Measurements from ENCODE around the gene TMEM106A.
"Not testable (repeated sequence)": the region's sequence is repeated elsewhere in the genome, so short reads cannot be mapped to it uniquely, and the experiment has no call there.

TMEM106A gene

DNA sequence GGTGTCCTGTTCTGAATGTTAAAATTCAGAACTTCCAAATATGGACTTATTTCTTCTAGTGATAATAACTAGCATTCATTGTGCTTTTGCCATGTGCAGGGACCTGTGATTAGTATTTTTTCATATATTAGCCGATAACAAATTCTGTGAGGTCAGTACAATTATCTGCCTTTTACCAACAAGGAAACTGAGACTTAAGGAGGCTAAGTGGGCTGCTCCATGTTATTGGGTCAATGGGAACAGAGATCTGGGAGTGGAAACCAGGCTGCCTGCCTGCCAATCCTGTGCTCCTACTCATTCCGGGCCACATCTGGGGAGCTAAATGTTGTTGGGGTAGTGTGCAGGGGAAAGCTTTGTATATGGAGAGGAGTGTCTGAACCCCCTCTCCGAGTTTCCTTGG lies 3.7 kb downstream of the TMEM106A start:
- no peak for DNase-seq

DNA sequence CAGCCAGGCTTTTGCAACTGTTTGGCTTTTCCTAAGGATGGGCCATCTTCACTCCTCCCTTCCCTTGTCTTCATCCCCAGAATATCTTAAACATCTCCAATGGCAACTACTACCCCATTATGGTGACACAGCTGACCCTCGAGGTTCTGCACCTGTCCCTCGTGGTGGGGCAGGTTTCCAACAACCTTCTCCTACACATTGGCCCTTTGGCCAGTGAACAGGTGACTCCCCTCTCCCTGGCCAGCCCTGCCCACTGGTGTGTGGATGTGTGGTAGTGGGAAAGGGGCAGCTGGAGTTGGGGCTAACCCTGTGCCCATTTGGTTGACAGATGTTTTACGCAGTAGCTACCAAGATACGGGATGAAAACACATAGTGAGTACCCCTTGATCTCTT lies 4.7 kb downstream of the TMEM106A start:
- no peak for DNase-seq

DNA sequence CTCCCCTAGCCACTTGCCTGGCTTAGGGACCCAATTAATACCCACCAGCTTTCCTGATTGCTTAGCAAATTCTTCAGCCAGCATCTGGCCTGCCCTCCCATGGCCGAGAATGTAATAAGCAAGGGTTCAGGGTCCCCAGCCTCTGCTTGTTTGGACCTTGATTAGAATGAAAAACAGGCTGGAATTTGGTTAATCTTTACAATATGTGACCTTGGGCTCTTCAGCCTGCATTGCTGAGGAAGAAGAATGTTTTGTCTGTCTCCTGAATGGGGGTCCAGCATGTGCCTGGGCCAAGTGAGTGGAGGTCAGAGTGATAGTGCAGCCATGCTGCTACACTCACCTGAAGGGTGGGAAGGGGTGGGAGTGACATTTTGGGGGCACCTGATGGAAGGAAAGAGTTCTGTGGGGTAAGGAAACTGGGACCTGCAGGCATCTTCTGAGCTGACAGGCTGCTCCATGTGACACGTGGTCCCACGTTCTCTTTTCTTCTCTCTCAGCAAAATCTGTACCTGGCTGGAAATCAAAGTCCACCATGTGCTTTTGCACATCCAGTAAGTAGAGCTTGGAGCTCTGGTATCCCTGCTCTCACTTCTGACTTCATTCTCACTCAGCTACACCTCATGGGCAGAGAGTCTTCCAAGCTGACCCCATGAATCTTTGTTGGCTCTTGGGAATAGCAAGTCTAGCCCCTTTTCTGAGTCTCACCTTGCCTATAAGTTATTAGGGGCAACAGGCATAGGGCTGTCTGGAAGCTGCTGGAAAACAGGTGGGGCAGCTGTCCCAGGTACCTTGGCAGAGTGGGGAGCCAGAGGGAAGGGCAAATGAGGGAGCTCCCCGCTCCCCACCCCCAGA lies 5.3 kb downstream of the TMEM106A start:
- DNase-seq, result no peak

DNA sequence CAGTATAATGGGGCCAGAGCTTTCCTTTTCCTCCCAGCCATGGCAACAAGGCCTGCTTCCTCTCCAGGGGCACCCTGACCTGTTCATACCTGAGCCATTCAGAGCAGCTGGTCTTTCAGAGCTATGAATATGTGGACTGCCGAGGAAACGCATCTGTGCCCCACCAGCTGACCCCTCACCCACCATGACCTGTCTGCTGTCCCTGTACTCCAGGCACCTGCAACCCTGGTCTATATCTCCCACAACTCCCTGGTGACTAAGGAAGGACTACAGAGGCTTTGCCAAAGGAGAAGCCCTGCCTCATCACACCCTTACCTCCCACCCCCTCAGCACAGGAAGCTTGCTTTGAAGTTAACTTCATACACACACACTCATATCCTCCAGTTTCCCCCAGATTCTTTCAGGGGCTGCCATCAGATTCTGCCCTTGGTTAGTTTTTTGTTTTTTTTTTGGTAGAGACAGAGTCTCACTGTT lies 6.0 kb downstream of the TMEM106A start:
- no peak for DNase-seq

DNA sequence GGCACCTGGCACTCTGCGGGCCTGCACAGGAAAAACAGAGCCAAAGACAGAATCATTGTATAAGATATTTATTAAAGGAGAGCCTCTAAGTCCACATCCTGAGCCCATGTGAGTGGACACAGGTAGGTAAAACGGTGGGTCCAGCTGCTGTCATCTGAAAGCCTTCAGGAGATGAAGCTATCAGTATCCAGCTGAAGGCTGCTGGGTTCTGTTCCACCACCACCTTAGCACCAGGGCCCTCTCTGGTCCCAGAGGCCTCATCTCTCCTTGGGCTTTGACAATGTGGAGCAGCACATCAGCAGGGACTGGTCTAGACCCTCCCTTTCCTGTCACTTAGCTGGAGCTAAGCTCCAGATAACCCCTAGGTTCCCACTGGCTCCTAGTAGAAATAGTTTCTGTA lies 7.3 kb downstream of the TMEM106A start:
- no peak for DNase-seq

DNA sequence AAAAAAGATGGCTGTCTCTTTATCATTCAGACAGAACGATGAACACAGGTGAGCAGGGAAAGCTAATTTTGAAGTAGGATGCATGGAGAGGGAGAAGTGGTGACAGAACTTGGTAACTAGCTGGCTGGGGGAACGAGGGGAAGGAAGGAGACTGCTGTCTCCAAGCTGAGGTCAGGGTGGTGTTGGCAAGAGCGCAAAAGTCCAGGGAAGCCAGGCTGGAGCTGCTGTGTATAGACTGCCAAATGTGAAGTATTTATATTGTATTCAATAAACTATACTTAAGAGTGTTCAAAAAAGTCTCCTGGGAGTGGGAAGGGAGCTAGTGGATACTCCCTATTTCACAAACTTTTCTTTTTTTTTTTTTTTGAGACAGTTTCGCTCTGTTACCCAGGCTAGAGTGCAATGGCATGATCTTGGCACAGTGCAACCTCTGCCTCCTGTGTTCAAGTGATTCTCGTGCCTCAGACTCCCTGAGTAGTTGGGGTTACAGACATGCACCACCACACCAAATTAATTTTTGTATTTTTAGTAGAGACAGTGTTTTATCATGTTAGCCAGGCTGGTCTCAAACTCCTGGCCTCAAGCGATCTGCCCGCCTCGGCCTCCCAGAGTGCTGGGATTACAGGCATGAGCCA lies 8.2 kb downstream of the TMEM106A start:
- DNase-seq, result no peak

DNA sequence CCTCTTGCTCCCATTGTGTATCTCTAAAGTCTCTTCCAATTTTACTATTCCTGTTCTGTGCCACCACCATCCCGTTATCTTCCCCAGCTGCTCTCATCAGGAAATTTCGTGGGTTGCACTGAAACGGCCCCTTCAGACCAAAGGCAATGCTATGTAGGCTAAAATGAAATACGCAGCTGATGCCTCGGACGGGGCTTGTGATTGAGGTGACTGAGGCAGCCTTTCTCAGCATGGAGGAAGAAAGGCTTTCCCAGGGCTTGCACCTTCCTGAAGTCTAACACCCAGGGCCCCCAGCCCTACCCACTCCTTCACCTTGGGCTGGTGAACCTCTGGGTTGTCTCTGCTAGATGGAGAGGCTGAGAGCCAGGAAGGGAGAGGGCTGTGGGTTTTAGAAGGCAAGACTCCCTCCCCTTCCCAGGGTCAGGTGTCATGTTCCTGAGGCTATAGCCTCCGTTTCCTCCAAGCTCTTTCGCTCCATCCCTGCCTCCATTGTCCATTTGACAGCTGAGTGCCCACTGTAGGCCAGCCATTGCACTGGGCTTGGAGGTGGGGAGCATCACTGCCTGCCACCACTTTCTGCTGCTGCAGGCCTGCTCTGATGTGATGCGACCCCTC lies 8.9 kb downstream of the TMEM106A start:
- no peak for DNase-seq

DNA sequence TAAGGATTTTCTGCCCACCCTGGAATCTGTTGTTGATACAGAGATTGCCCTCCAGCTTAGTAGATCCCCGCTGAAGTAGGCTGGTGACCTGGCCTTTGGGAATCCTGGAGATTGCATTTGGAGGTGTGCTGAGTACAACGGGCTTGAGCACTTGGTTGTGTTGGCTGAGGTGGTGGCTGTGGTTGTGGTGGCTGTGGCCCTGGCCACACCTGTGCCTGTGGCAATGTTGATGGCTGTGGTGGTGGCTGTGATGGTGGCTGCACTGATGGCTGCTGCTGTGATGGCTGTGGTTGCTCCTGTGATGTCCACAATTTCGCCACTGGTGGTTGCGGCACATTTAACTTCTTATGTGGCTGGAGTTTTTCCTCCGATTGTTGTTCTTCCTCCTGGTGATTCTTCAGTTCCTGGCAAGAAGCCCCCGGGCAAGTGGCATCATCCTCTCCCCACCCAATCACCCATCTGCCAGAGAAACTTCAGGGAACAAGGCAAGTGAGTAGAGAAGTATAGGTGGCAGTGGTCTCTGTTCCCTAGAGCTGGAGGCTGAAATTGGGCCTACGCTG lies 12.6 kb downstream of the TMEM106A start:
- no peak for DNase-seq

DNA sequence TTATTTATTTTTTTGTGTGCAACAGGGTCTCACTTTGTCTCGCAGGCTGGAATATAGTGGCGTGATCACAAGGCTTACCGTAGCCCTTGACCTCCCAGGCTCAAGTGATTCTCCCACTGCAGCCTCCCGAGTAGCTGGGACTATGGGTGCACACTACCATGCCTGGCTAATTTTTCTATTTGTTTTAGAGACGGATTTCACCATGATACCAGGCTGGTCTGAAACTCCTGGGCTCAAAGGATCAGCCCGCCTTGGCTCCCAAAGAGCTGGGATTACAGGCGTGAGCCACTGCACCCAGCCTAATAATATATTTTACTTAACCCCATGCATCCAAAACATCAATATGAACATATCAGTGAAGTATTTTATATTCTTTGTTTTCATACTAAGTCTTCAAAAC lies 14.7 kb downstream of the TMEM106A start:
- no peak for DNase-seq

DNA sequence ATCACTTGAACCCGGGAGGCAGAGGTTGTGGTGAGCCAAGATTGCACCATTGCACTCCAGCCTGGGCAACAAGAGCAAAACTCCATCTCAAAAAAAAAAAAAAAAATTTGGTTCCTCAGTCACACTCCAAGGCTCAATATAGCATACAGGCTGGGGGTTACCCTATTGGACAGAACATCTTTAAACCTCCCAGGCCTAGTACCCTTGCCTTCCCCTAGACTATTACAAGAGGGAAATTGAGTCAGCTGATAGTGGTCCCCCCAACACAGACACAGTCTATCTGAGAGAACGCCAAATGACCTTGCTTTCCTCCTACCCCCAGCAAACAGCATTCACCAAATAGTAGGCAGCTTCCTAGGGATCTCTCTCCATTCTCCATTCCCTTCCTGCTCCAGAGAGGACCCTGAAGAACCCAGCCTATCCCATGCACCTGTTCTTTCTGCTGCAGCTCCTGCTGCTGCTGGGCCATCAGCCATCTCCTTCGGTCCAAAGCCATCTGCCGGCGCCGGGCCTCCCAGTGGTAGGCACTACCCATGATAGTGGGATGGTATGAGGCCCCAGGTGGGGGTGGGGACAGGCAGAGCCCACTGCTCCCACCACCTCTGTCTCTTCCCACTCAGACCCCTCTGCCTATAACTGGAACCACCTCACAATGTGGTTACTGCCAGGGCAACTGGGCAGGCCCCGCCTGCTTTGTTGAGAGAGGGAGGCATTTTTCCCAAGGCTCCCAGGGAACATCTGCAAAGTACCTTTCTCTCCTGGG lies 16.5 kb downstream of the TMEM106A start, which contains the start of gene CCDC200:
Gene CCDC200 (minus strand): TSS at position 604 of the 763 bp plus-strand sequence. CDS start 69 bp downstream, at position 535.
- not testable (repeated sequence) for DNase-seq

DNA sequence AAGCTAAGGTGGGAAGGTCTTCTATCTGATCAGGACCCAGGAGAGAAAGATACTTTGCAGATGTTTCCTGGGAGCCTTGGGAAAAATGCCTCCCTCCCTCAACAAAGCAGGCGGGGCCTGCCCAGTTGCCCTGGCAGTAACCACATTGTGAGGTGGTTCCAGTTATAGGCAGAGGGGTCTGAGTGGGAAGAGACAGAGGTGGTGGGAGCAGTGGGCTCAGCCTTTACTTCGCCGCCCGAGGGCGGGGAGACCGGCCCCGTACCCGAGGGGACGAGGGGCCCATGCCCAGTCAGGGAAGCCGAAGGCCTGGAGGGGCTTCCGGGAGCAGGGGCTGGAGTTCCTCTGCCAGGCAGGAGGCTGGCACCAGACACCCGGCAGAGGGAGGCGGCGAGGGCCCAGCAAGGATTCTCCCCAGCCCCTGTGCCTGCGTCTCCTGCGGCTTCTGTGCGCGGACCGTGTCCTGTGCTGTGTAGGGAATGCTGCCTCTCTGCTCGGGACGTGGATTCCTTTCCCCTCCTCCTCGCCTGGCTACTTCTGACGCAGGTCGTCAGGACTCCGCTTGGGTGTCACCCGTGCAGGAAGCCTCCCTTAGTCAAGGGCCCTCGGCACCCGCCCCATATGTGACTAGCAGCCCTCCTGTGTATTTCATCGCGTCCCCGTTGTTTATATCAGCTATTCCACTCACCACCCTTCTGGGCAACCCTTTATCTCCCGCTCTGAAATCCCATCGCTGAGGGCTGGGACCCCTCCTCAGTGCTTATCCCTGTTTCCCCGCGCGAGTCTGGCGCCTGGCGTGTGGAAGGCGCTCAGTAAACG lies 19.7 kb downstream of the TMEM106A start:
- not testable (repeated sequence) for DNase-seq

DNA sequence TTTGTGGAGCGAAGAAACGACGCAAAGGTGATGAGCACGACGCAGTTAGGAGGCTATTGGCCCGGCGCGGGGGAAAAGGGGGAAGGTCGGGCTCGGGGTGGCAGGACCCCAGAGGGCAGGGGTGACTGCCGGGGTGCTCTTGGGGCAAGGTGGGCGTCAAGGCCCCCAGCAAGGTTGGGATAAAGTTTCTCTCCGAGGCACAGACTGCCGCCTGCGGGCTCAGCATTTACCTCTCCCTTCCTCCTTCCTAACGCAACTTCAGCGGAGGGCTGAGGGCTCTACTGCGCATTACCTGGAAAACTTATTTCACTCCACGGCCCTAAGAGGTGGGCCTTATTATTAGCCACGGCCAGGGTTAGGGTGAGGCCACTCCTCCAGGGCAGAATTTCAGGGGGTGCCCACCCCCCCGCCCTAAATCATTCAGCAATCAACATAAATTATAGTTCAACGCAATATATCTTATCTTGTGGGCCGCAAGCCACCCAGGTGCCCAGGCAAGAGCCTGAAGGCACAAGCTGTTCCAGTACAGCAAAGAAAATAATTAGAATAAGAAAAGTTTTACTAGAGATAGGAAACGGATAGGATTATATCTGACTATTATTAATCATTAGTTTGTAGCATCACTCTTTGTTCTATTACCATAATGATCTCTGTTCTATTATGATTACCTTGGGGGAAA lies 20.5 kb downstream of the TMEM106A start:
- not testable (repeated sequence) for DNase-seq

DNA sequence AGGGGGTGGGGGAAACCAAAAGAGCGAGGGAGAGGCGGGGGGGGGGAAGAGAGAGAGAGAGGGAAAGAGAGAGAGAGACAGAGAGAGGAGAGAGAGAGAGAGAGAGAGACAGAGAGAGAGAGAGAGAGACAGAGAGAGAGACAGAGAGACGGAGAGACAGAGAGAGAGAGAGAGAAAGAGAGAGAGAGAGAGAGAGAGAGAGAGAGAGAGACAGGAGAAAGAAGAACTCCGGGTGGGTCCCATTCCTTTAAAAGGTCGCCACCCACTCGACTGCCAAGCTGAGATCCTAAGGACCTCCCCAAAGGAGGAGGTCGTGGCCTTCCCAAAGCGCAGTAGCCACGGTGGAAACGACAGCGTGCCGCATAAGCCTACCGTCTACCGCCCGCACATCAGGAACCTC lies 21.6 kb downstream of the TMEM106A start:
- not testable (repeated sequence) for DNase-seq

DNA sequence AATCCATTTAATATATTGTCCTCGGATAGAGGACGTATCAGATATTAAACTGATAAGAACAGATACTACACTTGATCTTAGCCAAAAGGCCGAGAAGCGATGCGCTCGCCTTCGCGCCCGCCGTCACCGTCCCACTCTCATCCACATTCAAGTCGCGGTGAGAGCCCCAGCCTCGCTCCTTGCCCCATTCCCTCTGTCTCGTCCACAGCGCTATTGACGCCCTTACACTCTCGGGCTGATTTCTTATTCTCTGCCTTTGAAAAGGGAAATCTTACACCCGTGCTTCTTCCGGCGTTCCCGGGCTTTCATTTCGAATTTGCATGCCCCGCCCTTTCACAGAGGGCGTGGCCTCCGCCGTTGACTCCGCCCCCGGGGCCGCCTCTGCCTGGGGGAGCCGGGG lies 22.2 kb downstream of the TMEM106A start, which contains the start of gene RNU2-1:
Gene RNU2-1 (minus strand): TSS at position 101 of the 400 bp plus-strand sequence.
- not testable (repeated sequence) for DNase-seq

DNA sequence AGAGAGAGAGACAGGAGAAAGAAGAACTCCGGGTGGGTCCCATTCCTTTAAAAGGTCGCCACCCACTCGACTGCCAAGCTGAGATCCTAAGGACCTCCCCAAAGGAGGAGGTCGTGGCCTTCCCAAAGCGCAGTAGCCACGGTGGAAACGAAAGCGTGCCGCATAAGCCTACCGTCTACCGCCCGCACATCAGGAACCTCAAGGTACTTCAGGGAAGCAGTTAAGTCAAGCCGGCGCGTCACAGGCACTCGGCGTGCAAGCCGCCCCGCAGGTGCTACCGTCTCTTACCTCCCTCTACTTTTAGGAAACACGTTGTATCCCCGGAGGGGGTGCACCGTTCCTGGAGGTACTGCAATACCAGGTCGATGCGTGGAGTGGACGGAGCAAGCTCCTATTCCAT lies 27.9 kb downstream of the TMEM106A start:
- DNase-seq, result not testable (repeated sequence)

DNA sequence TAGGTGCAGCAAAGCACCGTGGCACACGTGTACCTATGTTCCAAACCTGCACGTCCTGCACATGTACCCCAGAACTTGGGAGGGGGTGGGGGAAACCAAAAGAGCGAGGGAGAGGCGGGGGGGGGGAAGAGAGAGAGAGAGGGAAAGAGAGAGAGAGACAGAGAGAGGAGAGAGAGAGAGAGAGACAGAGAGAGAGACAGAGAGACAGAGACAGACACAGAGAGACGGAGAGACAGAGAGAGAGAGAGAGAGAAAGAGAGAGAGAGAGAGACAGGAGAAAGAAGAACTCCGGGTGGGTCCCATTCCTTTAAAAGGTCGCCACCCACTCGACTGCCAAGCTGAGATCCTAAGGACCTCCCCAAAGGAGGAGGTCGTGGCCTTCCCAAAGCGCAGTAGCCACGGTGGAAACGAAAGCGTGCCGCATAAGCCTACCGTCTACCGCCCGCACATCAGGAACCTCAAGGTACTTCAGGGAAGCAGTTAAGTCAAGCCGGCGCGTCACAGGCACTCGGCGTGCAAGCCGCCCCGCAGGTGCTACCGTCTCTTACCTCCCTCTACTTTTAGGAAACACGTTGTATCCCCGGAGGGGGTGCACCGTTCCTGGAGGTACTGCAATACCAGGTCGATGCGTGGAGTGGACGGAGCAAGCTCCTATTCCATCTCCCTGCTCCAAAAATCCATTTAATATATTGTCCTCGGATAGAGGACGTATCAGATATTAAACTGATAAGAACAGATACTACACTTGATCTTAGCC lies 29.1 kb downstream of the TMEM106A start:
- not testable (repeated sequence) for DNase-seq

DNA sequence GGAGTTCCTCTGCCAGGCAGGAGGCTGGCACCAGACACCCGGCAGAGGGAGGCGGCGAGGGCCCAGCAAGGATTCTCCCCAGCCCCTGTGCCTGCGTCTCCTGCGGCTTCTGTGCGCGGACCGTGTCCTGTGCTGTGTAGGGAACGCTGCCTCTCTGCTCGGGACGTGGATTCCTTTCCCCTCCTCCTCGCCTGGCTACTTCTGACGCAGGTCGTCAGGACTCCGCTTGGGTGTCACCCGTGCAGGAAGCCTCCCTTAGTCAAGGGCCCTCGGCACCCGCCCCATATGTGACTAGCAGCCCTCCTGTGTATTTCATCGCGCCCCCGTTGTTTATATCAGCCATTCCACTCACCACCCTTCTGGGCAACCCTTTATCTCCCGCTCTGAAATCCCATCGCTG lies 34.8 kb downstream of the TMEM106A start:
- not testable (repeated sequence) for DNase-seq

Measured in suppressor macrophage (primary cell).